ENCODE measurements around the gene DNAJA3. TPM values are rescaled to one million over a fixed set of nuclear protein-coding genes. Genes with fewer than 3 reads are reported as not detected.

DNAJA3 gene
- total and polyA plus RNA-seq, 2 of the 4 experiments (the other 2 are of a cell fraction), result 38.0 to 40.2 TPM

GRCh38 chr16:4450430-4450829, 24.8 kb downstream of the DNAJA3 start:
- Histone ChIP-seq H3K4ac (ENCODE audit: low read depth, low read length) (no peak overlapping the region), H3K9me3 (ENCODE audit: control insufficient read depth, insufficient read depth, low read length) (no peaks in the 10 kb centered on the region), H4K91ac (ENCODE audit: insufficient read depth, low read depth, low read length) (no peak overlapping the region), H4K20me1 (ENCODE audit: insufficient read depth, low read length) (peaks cover 15% of the 10 kb centered on the region), H3K36me3 (ENCODE audit: control insufficient read depth, insufficient read depth, low read length) (peaks cover 57% of the 10 kb centered on the region), H2BK5ac (ENCODE audit: low read depth, low read length, poor library complexity, severe bottlenecking) (no peak overlapping the region), H3K4me1 (ENCODE audit: control insufficient read depth, insufficient read depth, low read length) (no peaks in the 10 kb centered on the region), H4K5ac (ENCODE audit: low read depth, low read length) (no peak overlapping the region), H2BK20ac (ENCODE audit: low read depth, low read length) (no peak overlapping the region), H3K79me1 (ENCODE audit: low read depth in 1 of 2, low read length in 2 of 2) (peaks cover 10 to 16% of the 10 kb centered on the region in 2 experiments), H3K14ac (replicated peaks; ENCODE audit: low read depth, low read length) (no peak overlapping the region), H3K9ac (ENCODE audit: low read depth, low read length) (no peak overlapping the region), H2AK5ac (ENCODE audit: low read depth, low read length) (no peak overlapping the region), H3K4me2 (ENCODE audit: low read depth, low read length) (no peak overlapping the region), H3K27me3 (ENCODE audit: control insufficient read depth, insufficient read depth, low read length) (no peaks in the 10 kb centered on the region), H2AK9ac (replicated peaks; ENCODE audit: low read depth, low read length, poor library complexity) (no peak overlapping the region), H3K56ac (ENCODE audit: extremely low read depth, insufficient read depth, low read length) (no peak overlapping the region), H2BK15ac (ENCODE audit: low read depth, low read length) (no peak overlapping the region), H3K9me1 (ENCODE audit: insufficient read depth, low read length) (0 out of 2 replicates have a peak, but pooled peaks cover 7% of the 10 kb centered on the region), H3K23ac (ENCODE audit: low read depth, low read length) (no peak overlapping the region), H2BK120ac (ENCODE audit: low read depth, low read length) (no peak overlapping the region), H3K4me3 (ENCODE audit: insufficient read depth, low read depth, low read length) (no peak overlapping the region), H2AFZ (replicated peaks; ENCODE audit: low read length, poor library complexity) (no peak overlapping the region), H4K8ac (ENCODE audit: low read depth in 2 of 2, low read length in 2 of 2) (no peak overlapping the region), H3K18ac (ENCODE audit: low read depth, low read length) (no peak overlapping the region), H3K27ac (ENCODE audit: insufficient read depth, low read length) (no peak overlapping the region)
- dilution Hi-C loops (cut with HindIII; ENCODE audit: low sequenced_read_pairs, unreplicated experiment), result no loop called here
- in situ Hi-C loops (cut with MboI; ENCODE audit: low sequenced_read_pairs), result no loop called here
- ATAC-seq (ENCODE audit: low read depth), result no peak
- intact Hi-C loops (cut with micrococcal nuclease), result no loop called here
- ChIA-PET POLR2A (ENCODE audit: unreplicated experiment) (no interaction called here), CTCF (no interaction called here)
- BruUV-seq (replicated peaks), result no TSS peak
- TF ChIP-seq ELK1 (IDR thresholded peaks at IDR 0.05; ENCODE audit: borderline replicate concordance, low read depth, low read length) (no peak), MXI1 (IDR thresholded peaks at IDR 0.05; ENCODE audit: borderline replicate concordance, low read depth, low read length) (no peak), RFX5 (IDR thresholded peaks at IDR 0.05; ENCODE audit: low read depth, low read length) (no peak), NFE2L2 (IDR thresholded peaks at IDR 0.05; ENCODE audit: low read depth, low read length) (no peak), SMC3 (IDR thresholded peaks at IDR 0.05; ENCODE audit: low read depth, low read length) (no peak), USF2 (IDR thresholded peaks at IDR 0.05; ENCODE audit: low read depth, low read length) (no peak), CHD1 (IDR thresholded peaks at IDR 0.05; ENCODE audit: low read depth, low read length) (no peak), FOS (IDR thresholded peaks at IDR 0.05; ENCODE audit: low read depth, low read length) (no peak), POLR2A (IDR thresholded peaks at IDR 0.05; ENCODE audit: low read depth, low read length) (no peak), MAZ (IDR thresholded peaks at IDR 0.05; ENCODE audit: borderline replicate concordance, low read depth, low read length) (no peak), RAD21 (IDR thresholded peaks at IDR 0.05; ENCODE audit: low read length) (no peak), CTCF (conservative IDR thresholded peaks at IDR 0.05; ENCODE audit: low read depth, low read length) (no peak)
- 100% methylated on average over 2 of the region's 14 CpGs; no CpG with 5 or more reads in 1 of the 2 experiments for WGBS, 2 experiments (ENCODE audit: extremely low coverage in 2 of 2, insufficient read length in 1 of 2)
- no peak for DNase-seq
